Left lobe of liver (tissue), 2 donors: ENCODE data around the gene CSNK1D. TPM values are rescaled to one million over a fixed set of nuclear protein-coding genes. Genes with fewer than 3 reads are reported as not detected.

Experiments used
- ATAC-seq: fragments of 200-7000 bp; cut with Tn5 transposase; one replicate; pipeline ENCODE4 v1.9.1; 2020; ENCODE audit warnings: mild to moderate bottlenecking, moderate library complexity
- DNase-seq: peaks from one replicate; pipeline ENCODE4 v3.0.0-alpha.2; 2020; ENCODE audit warnings: low spot score
- total RNA-seq: library from RNA; stranded (reverse); gene quantifications from one replicate; pipeline ENCODE4 v1.2.1, GENCODE V29; 2021
- donor health status: DM: no; HTN: no; CAD: no; lungs with moderate emphysema.
- donor health status: DM: no; HTN: yes; CAD: no.

The CSNK1D gene
- total RNA-seq, 1 donor from 2014 or later: 49.6 TPM

- DNase-seq: no peak
- peak; percentile 31 for ATAC-seq
These were observed 32.1 kb downstream of the CSNK1D start for GRCh38 chr17:82241183-82241925.

DNA sequence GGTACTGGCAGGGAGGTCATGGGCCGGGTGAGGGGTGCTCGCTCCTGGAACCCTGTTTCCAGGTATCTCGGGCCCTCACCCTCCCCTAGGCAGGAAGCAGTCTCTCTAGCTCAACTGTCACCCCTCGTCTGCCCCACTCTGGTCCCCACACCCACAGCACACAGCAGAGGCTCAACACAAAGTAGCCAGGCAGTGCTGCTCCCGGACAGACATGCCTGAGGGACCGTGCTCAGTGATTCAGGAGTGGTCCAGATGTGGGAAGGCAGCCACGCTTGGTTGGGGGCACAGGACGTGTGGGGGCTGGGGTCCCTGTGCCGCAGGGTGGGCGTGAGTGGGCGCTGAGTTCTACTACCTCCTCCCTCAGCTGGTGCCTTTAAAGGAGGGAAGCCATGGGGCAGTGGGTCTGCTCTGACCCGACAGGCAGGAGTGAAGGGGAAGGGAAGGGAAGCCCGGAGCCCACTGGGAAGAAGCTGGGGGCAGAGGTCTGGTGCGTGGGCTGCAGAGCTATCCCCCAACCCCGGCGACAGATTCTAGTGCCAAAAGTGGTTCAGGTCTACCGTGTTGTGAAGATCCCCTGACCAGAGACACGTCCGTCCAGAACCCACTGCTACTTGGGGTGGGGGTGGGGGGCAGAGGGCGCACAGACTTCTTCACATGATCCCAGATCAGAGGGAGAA lies 32.9 kb downstream of the CSNK1D start:
- ATAC-seq (no peak), DNase-seq (no peak)

DNA sequence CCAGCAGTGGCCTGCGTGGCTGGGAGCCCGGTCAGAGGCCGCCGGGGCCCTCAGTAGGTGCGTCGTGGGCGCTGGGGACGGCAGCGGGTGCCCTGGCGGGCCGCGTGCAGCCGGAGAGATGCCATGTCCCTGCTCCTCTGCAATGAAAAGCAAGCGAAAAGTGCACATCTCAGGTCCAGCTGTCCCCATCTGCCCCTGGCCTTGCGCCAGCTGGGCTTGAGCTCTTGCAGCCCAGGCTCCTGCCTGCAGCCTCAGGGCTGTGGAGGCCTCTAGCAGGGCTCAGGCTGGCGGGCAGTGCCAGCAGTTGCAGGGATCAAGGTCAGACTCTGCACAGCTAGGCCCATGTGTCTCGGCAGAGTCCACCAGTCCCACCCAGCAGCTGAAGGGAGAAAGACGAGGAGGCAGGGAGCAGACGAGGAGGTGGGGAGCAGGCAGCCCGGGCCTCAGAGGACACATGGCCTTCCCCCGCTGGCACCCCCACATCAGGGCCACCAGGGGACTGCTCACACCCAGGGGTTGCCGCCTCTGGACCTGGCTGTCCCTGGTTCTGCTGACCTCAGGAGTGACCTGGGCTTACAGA lies 33.5 kb downstream of the CSNK1D start:
- ATAC-seq: peak; percentile 38
- DNase-seq: peak; percentile 92

DNA sequence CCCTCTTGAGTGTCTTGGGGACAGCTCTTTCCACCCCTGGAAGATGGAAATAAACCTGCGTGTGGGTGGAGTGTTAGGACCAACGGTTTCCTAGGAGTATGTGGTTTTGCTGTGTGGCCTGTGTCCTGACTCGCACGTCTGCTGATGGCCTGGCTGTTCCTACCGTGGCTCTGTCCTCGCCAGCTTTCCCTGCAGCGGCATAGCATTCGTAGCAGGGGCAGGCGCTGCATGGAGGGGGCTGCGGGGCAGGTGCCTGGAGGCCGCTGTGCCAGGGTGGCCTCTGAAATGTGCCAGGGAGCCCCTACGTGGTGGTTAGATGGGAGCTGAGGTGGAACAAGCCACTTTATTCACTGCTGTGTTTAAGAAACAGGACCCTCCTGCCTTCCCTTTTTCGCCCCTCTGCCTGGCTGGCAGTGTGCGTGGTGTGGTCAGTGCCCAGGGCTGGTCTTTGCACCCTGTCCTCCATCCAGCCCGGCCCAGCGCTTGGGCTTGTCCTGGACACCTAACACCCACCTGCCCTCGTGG lies 34.0 kb downstream of the CSNK1D start:
- no peak for DNase-seq

GRCh38 chr17:82238472-82239201 lies 34.9 kb downstream of the CSNK1D start:
- DNase-seq (peak; percentile 74), ATAC-seq (peak; percentile 21)

More for the DNA sequence above, 34.0 kb downstream of the CSNK1D start:
- ATAC-seq: peak; percentile 52

DNA sequence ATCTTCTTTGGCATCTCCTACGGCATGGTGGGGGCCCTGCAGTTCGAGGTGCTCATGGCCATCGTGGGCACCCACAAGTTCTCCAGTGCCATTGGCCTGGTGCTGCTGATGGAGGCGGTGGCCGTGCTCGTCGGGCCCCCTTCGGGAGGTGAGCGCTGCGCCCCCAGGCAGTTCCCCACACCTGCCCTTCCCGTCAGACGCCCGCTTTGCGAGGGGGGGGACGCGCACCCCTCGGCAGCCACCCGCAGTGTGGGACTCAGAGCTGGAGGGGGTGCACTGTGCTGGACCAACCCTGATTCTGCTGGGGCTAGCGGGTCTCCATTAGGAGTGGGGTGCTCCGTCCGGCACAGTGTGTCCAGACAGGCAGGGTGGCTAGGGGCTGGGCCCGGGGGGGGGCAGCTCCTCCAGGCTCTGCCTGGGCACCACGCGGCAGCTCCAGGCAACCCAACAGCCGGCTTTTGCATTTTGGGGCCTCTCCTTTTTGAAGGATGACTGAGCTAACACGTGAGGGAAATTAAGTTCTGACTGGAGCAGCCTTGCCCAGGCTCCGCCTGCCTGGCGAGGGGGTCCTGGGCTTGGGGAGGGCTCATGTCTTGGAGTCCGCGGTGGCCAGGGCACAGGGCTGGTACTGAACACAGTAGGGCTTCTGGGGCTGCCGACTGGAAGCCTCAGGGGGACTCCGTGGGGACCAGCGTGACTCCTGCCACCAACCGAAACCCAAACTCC lies 35.6 kb downstream of the CSNK1D start:
- DNase-seq: no peak
- ATAC-seq: no peak

- ATAC-seq: no peak
- DNase-seq: no peak
These were observed 36.3 kb downstream of the CSNK1D start for GRCh38 chr17:82237083-82237745.

DNA sequence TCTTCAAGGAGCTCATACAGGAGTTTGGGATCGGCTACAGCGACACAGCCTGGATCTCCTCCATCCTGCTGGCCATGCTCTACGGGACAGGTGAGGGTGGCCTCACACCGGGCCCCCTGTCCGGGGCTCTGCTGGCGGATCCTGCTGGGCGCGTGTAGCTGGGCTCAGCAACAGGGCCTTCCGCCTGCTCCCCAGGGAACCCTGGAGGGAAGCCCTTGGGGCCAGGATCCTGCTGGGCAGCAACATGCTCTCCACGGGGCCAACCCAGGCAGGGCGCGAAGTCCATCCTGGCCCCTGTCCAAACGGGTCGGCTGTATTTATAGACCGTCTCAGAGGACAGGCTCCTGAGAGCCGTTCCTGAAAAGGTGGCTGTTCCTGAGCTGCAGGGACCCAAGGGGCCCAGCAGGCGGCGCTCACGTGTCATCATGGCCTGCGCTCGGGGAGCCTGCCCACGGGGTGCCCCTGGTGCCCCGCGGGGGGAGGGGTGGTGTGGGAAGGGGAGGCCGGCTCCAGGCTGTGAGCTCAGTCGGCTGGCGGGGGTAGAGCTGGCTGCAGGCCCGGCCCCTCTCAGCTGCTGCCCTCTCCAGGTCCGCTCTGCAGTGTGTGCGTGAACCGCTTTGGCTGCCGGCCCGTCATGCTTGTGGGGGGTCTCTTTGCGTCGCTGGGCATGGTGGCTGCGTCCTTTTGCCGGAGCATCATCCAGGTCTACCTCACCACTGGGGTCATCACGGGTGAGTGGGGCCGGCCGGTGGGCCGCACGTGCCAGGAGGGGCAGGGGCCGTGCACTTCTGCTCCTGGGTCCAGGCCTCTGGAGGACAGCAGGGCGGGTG lies 37.1 kb downstream of the CSNK1D start:
- ATAC-seq: peak; percentile 59
- DNase-seq: peak; percentile 93

DNA sequence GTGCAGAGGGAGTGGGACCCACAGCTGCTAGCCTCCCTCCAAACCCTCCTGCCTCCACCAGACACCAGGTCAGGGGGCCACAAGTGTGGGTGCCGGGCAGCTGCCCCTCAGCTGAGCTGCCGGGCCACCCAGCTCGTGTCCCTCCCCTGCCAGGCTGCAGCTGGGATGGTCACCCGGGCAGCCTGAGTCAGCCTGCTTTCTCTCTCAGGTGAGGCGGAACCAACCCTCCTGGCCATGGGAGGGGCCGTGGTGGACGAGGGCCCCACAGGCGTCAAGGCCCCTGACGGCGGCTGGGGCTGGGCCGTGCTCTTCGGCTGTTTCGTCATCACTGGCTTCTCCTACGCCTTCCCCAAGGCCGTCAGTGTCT lies 37.7 kb downstream of the CSNK1D start:
- peak; percentile 54 for DNase-seq
- no peak for ATAC-seq

- DNase-seq (no peak), ATAC-seq (no peak)
These were observed 38.3 kb downstream of the CSNK1D start for GRCh38 chr17:82235056-82235774.

DNA sequence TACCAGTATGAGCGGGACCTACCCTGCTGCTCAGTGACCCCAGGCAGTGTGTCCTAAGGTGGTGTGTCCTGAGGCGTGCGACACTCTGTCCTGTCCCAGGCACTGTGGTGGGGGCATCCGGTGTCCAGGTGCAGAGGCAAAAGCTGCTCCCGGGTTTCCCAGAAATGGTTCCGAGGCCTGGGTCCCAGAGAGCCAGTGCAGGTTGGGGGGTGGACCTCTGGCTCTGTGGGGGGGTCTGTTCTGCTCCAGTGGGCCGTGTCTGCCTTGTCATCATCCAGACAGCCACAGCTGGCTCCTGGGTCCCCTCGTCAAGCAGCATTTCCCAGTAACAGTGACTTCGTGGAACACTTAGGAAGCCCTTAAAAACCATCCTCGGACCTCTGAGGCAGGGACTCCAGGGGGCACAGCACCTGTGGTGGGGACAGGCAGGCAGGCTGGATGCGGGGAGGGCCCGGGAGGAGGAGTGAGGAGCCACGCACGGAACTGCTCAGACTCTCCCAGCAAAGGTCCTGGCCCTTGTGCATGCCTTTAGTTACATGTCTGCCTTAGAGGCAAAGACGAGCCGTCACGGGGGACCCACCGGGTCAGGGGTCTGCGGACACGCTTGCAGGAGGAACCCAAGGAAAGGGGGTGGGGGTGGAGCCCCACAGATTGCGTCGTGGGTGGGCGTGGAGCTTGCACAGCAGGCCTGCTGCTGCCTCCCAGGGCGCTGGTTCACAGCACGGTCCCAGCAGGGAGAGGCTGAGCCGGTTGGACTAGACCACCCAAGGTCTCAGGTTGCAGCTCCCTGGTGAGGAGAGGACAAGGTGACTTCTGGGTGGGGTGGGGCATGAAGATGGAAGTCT lies 39.1 kb downstream of the CSNK1D start:
- DNase-seq (no peak), ATAC-seq (no peak)

DNA sequence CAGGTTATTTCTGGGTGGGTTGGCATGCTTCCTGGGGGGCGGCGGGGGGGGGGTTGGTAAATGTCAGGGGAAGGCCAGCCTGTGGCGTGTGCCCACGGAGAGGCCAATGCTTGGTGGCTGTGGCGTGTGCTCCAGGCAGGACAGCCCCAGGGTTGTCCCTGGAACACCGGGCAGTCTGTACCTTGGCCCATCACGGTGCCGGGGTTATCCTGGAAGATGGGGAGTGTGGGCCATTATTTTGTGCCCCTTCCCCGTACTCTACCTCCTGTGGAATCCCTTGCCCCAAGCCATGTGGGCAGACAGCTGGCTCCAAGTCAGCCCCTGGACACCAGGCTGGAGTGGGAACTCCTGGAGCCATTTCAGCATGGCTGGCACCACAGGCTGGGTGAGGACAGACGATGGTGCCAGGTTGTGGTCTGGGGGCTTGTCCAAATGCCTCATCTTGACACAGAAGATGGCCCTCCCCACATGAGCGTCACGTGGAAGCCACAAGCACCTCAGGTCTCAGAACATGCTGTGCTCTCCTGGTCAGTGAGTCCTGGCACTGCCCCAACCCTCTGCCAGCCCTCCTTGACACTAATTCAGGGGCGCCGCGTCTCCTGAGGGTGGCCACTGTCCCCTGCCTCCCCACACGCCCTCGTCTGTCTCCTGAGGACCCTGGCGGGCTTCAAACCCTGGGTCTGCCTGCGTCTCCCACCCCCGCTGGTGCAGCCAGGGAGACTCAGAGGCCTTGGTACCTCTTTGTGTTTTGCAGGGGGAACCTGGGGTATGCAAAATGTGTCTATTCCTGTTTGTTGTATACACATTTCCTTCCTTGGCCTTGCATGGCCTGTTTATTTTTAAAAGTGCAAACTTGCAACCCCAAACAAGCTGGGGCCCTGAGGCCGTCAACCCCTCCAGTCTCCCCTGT lies 40.4 kb downstream of the CSNK1D start:
- DNase-seq (no peak), ATAC-seq (no peak)

- ATAC-seq: no peak
- peak; percentile 62 for DNase-seq
These were observed 41.1 kb downstream of the CSNK1D start for GRCh38 chr17:82232322-82232820.

DNA sequence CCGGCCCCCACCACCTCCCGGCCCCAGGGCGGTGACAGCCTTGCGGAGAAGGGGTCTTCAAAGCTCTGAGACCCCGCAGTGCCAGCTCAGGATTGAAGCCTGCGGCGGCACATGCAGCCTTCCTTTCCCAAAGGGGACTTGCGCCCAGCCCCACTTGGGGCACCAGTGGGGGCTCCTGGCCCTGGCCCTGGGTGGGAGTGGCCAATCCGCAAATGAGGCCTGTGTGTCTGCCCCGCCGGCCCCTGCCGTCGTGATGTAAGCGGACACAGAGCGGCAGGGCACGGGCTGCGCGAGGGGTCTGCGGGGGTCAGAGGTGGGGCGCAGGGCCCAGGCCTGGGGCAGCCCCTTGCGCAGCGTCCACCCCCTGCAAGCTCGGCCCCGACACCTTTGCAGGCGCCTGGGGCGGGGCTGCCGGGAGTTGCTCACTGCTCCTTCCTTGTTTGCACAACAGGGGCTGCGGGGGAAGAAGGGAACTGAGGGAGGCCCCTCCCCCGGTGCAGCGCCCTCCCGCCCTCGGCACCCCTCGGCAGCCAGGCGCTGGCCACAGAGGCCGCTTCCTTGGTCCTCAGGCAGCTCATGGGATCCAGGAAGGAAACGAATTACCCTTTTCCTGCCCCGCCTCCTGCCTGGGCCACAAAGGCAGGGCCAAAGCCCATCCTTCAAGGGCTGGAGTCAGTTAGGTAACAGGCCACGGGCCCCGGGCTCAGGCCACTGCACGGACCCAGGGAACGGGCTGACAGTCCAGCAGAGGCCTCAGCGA lies 41.8 kb downstream of the CSNK1D start:
- ATAC-seq (peak; percentile 36), DNase-seq (peak; percentile 78)

GRCh38 chr17:82231312-82231561 lies 42.3 kb downstream of the CSNK1D start:
- ATAC-seq: peak; percentile 1
- DNase-seq: no peak
